Peyer's patch (tissue), 4 donors: ENCODE results near the gene GSTM2.

Experiments
- POLR2A ChIP-seq, 2 donors: fragments of 450-650 bp; IDR thresholded peaks; one replicate each; pipeline ENCODE4 v1.5.1; 2017; ENCODE audit warnings: antibody characterized with exemption in 2 of 2, mild to moderate bottlenecking in 2 of 2, moderate library complexity in 2 of 2
- TF ChIP-seq, protein P1 (sequence below), 6 experiments: fragments of 450-650 bp in 4 of 6; fragments of 200-600 bp in 2 of 6; sonication (generic) in 1 of 6; IDR thresholded peaks; one replicate each; pipeline ENCODE4 v1.5.1; 2017 to 2019; ENCODE audit warnings: antibody characterized with exemption in 6 of 6, mild to moderate bottlenecking in 3 of 6, moderate library complexity in 1 of 6

DNA sequence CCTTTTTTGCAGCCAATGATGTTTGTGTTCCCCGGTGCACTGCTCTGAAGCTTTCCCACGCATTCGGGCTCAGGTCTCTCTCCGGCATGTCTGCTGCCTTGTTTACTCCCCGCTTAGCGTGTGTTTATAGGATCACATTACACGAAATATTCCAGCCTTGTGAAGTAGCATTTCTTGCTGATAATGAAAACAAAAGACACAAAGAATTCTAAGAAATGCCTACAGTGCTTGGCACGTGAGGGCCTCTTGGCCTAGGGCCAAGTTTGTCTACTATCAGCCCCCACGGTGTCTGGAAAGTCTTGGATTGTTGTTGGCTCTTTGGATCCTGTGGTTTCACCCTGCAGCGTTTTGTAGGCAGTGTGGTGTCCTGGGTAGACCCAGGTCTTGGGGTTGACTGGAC is 23.2 kb upstream of the GSTM2 start:
- TF ChIP-seq, protein P1, sequence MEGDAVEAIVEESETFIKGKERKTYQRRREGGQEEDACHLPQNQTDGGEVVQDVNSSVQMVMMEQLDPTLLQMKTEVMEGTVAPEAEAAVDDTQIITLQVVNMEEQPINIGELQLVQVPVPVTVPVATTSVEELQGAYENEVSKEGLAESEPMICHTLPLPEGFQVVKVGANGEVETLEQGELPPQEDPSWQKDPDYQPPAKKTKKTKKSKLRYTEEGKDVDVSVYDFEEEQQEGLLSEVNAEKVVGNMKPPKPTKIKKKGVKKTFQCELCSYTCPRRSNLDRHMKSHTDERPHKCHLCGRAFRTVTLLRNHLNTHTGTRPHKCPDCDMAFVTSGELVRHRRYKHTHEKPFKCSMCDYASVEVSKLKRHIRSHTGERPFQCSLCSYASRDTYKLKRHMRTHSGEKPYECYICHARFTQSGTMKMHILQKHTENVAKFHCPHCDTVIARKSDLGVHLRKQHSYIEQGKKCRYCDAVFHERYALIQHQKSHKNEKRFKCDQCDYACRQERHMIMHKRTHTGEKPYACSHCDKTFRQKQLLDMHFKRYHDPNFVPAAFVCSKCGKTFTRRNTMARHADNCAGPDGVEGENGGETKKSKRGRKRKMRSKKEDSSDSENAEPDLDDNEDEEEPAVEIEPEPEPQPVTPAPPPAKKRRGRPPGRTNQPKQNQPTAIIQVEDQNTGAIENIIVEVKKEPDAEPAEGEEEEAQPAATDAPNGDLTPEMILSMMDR (IDR thresholded peaks at IDR 0.05) = no peak
- TF ChIP-seq POLR2A (IDR thresholded peaks at IDR 0.05) = no peak
